K562 (cell line): Measurements from ENCODE around the gene ANKRD13D. TPM values are rescaled to one million over a fixed set of nuclear protein-coding genes. Genes with fewer than 3 reads are reported as not detected.
A peak's percentile ranks its signal among the peaks of the same experiment; 100 is the strongest.

ENCODE experiments used
- ATAC-seq: fragments of 200-7000 bp; cut with Tn5 transposase; 3 replicates; pipeline ENCODE4 v1.9.1; 2020; ENCODE audit warnings: moderate library complexity
- BruUV-seq: library from RNA; stranded (reverse); fragments of 400-500 nt; replicated peaks from 2 replicates; lab custom pipeline; 2021; lab: Mats Ljungman, UMichigan
- CTCF ChIA-PET: fragments of 300-600 bp; formaldehyde crosslinking; extraction: SDS; loops from one replicate; lab custom pipeline; 2021; ENCODE audit warnings: low intra/inter-chr PET ratio; lab: Yijun Ruan, JAX
- POLR2A ChIA-PET: fragments of 300-600, 350-650 bp; sonication (Branson Sonifier 250); formaldehyde crosslinking; extraction: SDS; loops from one replicate; lab custom pipeline; 2021; ENCODE audit warnings: antibody characterized with exemption, inconsistent platforms; lab: Yijun Ruan, JAX
- DNase-seq, 4 experiments: peaks; one replicate each; pipeline versions ENCODE4 v3.0.0 to v3.0.0-alpha.2; 2011 to 2018; ENCODE audit warnings: low spot score in 3 of 4, mixed read lengths in 3 of 4; ENCODE audit errors: extremely low read depth in 1 of 4
- FAIRE-seq: peaks from 2 replicates; lab custom pipeline; 2011; peaks lifted over from hg19 to GRCh38; lab: Jason Lieb, UNC
- H2AFZ ChIP-seq: 2 replicates; pipeline ENCODE4 v1.6.0; 2011; ENCODE audit warnings: low read depth, low read length, control low read depth, inconsistent platforms
- H3K27ac ChIP-seq: fragments of 200-600 bp; 3 replicates; pipeline ENCODE4 v1.8.0; 2011; ENCODE audit warnings: low read depth, mild to moderate bottlenecking, control low read depth, inconsistent platforms, low read length, moderate library complexity, mixed read lengths; ENCODE audit errors: extremely low read depth
- H3K27me3 ChIP-seq, 2 experiments: fragments of 300-600 bp in 1 of 2; 2 replicates in 1 of 2; 3 replicates in 1 of 2; pipeline versions ENCODE4 v1.6.0 to v1.8.0; 2011; ENCODE audit warnings: inconsistent platforms in 2 of 2, low read length in 2 of 2, mild to moderate bottlenecking in 1 of 2, mixed read lengths in 1 of 2, moderate library complexity in 1 of 2; ENCODE audit not compliant: control insufficient read depth in 2 of 2, insufficient read depth in 2 of 2
- H3K36me3 ChIP-seq: fragments of 300-600 bp; 3 replicates; pipeline ENCODE4 v1.8.0; 2011; ENCODE audit warnings: mild to moderate bottlenecking, low read length, inconsistent platforms; ENCODE audit not compliant: control insufficient read depth, insufficient read depth
- H3K4me1 ChIP-seq, 2 experiments: fragments of 200-600 bp in 1 of 2; replicated peaks in 1 of 2; 2 replicates in 1 of 2; 3 replicates in 1 of 2; pipeline versions ENCODE4 v1.5.1 to v1.8.0; 2011; ENCODE audit warnings: inconsistent platforms in 2 of 2, low read length in 2 of 2, mild to moderate bottlenecking in 1 of 2, mixed read lengths in 1 of 2, moderate library complexity in 1 of 2; ENCODE audit not compliant: control insufficient read depth in 2 of 2, insufficient read depth in 2 of 2
- H3K4me2 ChIP-seq: 2 replicates; pipeline ENCODE4 v1.6.1; 2011; ENCODE audit warnings: low read length, control low read depth, inconsistent platforms, mixed read lengths; ENCODE audit not compliant: insufficient read depth
- H3K4me3 ChIP-seq: fragments of 200-600 bp; sonication (generic), shearing (Covaris generic); 2 replicates; pipeline ENCODE4 v1.5.1; 2016; ENCODE audit warnings: control low read depth, inconsistent platforms
- H3K79me2 ChIP-seq: fragments of 200-600 bp; 3 replicates; pipeline ENCODE4 v1.8.0; 2011; ENCODE audit warnings: low read length, inconsistent platforms; ENCODE audit not compliant: control insufficient read depth, insufficient read depth
- H3K9ac ChIP-seq, 2 experiments: 2 replicates each; pipeline versions ENCODE4 v1.6.0 to v1.6.1; 2011; ENCODE audit warnings: low read depth in 2 of 2, low read length in 2 of 2, control low read depth in 1 of 2, inconsistent platforms in 1 of 2, mild to moderate bottlenecking in 1 of 2, mixed read lengths in 1 of 2; ENCODE audit not compliant: insufficient read depth in 1 of 2
- H3K9me1 ChIP-seq: one replicate; pipeline ENCODE4 v1.6.0; 2011; ENCODE audit warnings: inconsistent platforms, mild to moderate bottlenecking, low read length, moderate library complexity; ENCODE audit not compliant: control insufficient read depth, insufficient read depth
- H3K9me3 ChIP-seq: replicated peaks from 2 replicates; pipeline ENCODE4 v1.5.1; 2011; ENCODE audit warnings: low read depth, low read length, inconsistent platforms; ENCODE audit not compliant: control insufficient read depth, insufficient read depth
- H4K20me1 ChIP-seq: replicated peaks from 2 replicates; pipeline ENCODE4 v1.6.1; 2011; ENCODE audit warnings: low read length, inconsistent platforms, mixed read lengths; ENCODE audit not compliant: control insufficient read depth, insufficient read depth
- FOXK2 ChIP-seq, 2 experiments: fragments of 450-650 bp; IDR thresholded peaks in 1 of 2; conservative IDR thresholded peaks in 1 of 2; 2 replicates each; pipeline ENCODE4 v1.6.1; 2016; ENCODE audit warnings: low read depth in 2 of 2, mild to moderate bottlenecking in 1 of 2
- HNRNPUL1 ChIP-seq: fragments of 200-400 bp; formaldehyde crosslinking; IDR thresholded peaks from 2 replicates; pipeline ENCODE4 v1.6.1; 2017; ENCODE audit warnings: low read length
- IFI16 ChIP-seq: fragments of 250-450 bp; sonication (Bioruptor Pico); IDR thresholded peaks from 2 replicates; pipeline ENCODE4 v2.1.2; 2022; ENCODE audit warnings: mild to moderate bottlenecking, inconsistent platforms
- MCM7 ChIP-seq, 2 experiments: fragments of 450-650 bp; IDR thresholded peaks; 2 replicates each; pipeline ENCODE4 v1.6.1; 2016 to 2018
- MED1 ChIP-seq: sonication (generic); formaldehyde crosslinking; IDR thresholded peaks from 2 replicates; pipeline ENCODE4 v1.8.1; 2023; ENCODE audit warnings: missing genetic modification reagents, borderline replicate concordance
- POLR2G ChIP-seq: fragments of 200-400 bp; formaldehyde crosslinking; IDR thresholded peaks from 2 replicates; pipeline ENCODE4 v1.6.1; 2017; ENCODE audit warnings: low read depth, mild to moderate bottlenecking, antibody characterized with exemption, low read length, moderate library complexity
- RBFOX2 ChIP-seq: fragments of 200-400 bp; formaldehyde crosslinking; IDR thresholded peaks from 2 replicates; pipeline ENCODE4 v1.6.1; 2017; ENCODE audit warnings: low read depth, mild to moderate bottlenecking, low read length, moderate library complexity
- TFAM ChIP-seq: fragments of 250-450 bp; sonication (Bioruptor Pico); conservative IDR thresholded peaks from 2 replicates; pipeline ENCODE4 v1.5.0; 2021; ENCODE audit warnings: mild to moderate bottlenecking, moderate library complexity
- WGBS: fragments of 100-300 bp; shearing (Covaris generic); methylation state at CpG from one replicate; pipeline ENCODE4 v1.1.6; 2016; ENCODE audit warnings: low coverage, mixed read lengths; ENCODE audit not compliant: insufficient coverage; ENCODE audit errors: missing lambda C conversion rate; 5-methylcytosine and 5-hydroxymethylcytosine counted together
- in situ Hi-C: fragments of 300-500 bp; cut with MboI; formaldehyde crosslinking; loops from 4 replicates; pipeline ENCODE4 v1.15.0; 2018; ENCODE audit warnings: inconsistent platforms, mixed read lengths
- intact Hi-C: fragments of 100-400 bp; cut with micrococcal nuclease; formaldehyde crosslinking; loops from 2 replicates; pipeline ENCODE4 v1.14.2; 2022
- polyA plus RNA-seq, 8 experiments: library from polyadenylated mRNA; depleted of rRNA in 4 of 8; stranded (reverse) in 5 of 8; unstranded in 3 of 8; fragments of >200 nt; fragmentation: Nextera tagmentation in 2 of 8; fragmentation: Illumina TruSeq in 1 of 8; extraction: Ambion mirVana in 2 of 8; extraction: Trizol in 1 of 8; gene quantifications; 2 replicates each; pipeline versions ENCODE4 v1.2.1 to v1.2.3, GENCODE V29; 2011 to 2014; ENCODE audit warnings: inconsistent platforms in 1 of 8, missing spikeins in 1 of 8
- total RNA-seq, 7 experiments: library from RNA; depleted of rRNA in 6 of 7; stranded (reverse); fragments of >200 nt in 6 of 7; fragmentation: Illumina TruSeq in 2 of 7; extraction: Trizol in 2 of 7; gene quantifications; 2 replicates each; pipeline versions ENCODE4 v1.2.1 to v1.2.3, GENCODE V29; 2011 to 2021; ENCODE audit warnings: low replicate concordance in 1 of 7
- TF ChIP-seq, protein P1 (sequence below), 3 experiments: fragments of 200-800 bp in 1 of 3; fragments of 250-450 bp in 1 of 3; fragments of 450-650 bp in 1 of 3; sonication (Bioruptor Pico) in 1 of 3; sonication (Bioruptor generic) in 1 of 3; formaldehyde crosslinking in 1 of 3; IDR thresholded peaks; 2 replicates each; pipeline versions ENCODE4 v1.6.1 to v1.8.0; 2016 to 2022; ENCODE audit warnings: mild to moderate bottlenecking in 2 of 3, missing genetic modification characterization in 2 of 3, missing compliant biosample characterization in 1 of 3, moderate library complexity in 1 of 3
- TF ChIP-seq, protein P2 (sequence below): sonication (generic); formaldehyde crosslinking; IDR thresholded peaks from 2 replicates; pipeline ENCODE4 v1.8.1; 2023; ENCODE audit warnings: mild to moderate bottlenecking, missing genetic modification reagents

Gene ANKRD13D
- total and polyA plus RNA-seq, 9 of the 15 experiments (the other 6 are each of a cell fraction or from before 2014, with no cell fraction given) = 0.94 to 40.9 (median 22.4) TPM

DNA sequence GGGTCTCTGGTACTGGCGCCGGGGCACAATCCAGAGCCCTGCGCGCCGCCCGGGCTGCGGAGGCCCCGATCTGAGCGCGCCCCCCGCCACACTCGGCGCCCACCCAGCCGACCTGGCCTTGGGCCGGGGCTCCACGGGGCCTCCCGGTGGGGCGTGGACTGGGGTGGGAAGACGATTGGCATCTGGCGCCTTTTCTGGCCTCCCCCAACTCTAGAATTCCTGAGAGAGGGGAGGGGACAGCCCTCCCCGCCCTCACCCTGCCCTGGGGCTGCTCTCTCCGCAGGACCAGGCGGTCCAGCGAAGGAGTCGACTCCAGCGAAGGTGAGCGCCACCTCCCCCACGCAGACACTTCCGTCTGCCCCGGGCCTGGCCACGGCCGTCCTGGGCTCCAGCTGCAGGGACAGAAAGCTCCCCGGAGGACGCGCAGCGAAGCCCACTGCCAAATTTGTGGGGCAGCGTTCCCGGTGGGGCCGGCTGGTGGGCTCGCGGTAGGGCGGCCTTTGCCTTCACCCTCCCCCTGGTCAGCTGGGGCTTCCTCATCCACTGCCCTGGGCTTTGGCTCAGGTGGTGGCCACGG, 14.8 kb downstream of the ANKRD13D start:
- Histone ChIP-seq H3K4me1 (peaks cover 0 to 47% of the 10 kb centered on the region in 2 experiments; a peak in 2 of 5 replicates), H3K4me3 (no peak overlapping the region), H3K9ac (no peak overlapping the region), H3K9me3 (no peaks in the 10 kb centered on the region), H3K27ac (no peak overlapping the region), H3K27me3 (no peaks in the 10 kb centered on the region), H4K20me1 (no peaks in the 10 kb centered on the region), H3K79me2 (no peaks in the 10 kb centered on the region), H3K9me1 (no peaks in the 10 kb centered on the region), H3K4me2 (no peak overlapping the region), H2AFZ (no peak overlapping the region), H3K36me3 (peaks cover 32% of the 10 kb centered on the region; the same call in 2 of the 3 replicates)
- TF ChIP-seq RBFOX2 (0 out of 2 replicates have a peak, but pooled peaks have one; percentile 34), FOXK2 (conservative IDR thresholded peaks at IDR 0.05 in 1 of 2, IDR thresholded peaks at IDR 0.05 in 1 of 2; ENCODE audit: low read depth in 2 of 2) (no peak), MCM7 (IDR thresholded peaks at IDR 0.05) (no peak), IFI16 (CRISPR knock-in tag) (no peak), TFAM (CRISPR knock-in tag) (no peak), POLR2G (peak; percentile 21), HNRNPUL1 (no peak), MED1 (CRISPR knock-in tag) (no peak)
- TF ChIP-seq, protein P1, sequence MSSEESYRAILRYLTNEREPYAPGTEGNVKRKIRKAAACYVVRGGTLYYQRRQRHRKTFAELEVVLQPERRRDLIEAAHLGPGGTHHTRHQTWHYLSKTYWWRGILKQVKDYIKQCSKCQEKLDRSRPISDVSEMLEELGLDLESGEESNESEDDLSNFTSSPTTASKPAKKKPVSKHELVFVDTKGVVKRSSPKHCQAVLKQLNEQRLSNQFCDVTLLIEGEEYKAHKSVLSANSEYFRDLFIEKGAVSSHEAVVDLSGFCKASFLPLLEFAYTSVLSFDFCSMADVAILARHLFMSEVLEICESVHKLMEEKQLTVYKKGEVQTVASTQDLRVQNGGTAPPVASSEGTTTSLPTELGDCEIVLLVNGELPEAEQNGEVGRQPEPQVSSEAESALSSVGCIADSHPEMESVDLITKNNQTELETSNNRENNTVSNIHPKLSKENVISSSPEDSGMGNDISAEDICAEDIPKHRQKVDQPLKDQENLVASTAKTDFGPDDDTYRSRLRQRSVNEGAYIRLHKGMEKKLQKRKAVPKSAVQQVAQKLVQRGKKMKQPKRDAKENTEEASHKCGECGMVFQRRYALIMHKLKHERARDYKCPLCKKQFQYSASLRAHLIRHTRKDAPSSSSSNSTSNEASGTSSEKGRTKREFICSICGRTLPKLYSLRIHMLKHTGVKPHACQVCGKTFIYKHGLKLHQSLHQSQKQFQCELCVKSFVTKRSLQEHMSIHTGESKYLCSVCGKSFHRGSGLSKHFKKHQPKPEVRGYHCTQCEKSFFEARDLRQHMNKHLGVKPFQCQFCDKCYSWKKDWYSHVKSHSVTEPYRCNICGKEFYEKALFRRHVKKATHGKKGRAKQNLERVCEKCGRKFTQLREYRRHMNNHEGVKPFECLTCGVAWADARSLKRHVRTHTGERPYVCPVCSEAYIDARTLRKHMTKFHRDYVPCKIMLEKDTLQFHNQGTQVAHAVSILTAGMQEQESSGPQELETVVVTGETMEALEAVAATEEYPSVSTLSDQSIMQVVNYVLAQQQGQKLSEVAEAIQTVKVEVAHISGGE (CRISPR knock-in tag; IDR thresholded peaks at IDR 0.05) = 0 out of 6 replicates have a peak, but pooled peaks of 1 of the 3 experiments have one; percentile 37
- TF ChIP-seq, protein P2, sequence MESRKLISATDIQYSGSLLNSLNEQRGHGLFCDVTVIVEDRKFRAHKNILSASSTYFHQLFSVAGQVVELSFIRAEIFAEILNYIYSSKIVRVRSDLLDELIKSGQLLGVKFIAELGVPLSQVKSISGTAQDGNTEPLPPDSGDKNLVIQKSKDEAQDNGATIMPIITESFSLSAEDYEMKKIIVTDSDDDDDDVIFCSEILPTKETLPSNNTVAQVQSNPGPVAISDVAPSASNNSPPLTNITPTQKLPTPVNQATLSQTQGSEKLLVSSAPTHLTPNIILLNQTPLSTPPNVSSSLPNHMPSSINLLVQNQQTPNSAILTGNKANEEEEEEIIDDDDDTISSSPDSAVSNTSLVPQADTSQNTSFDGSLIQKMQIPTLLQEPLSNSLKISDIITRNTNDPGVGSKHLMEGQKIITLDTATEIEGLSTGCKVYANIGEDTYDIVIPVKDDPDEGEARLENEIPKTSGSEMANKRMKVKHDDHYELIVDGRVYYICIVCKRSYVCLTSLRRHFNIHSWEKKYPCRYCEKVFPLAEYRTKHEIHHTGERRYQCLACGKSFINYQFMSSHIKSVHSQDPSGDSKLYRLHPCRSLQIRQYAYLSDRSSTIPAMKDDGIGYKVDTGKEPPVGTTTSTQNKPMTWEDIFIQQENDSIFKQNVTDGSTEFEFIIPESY (CRISPR knock-in tag) = peak; percentile 91
- CTCF ChIA-PET = no interaction called here
- no TSS peak for BruUV-seq
- POLR2A ChIA-PET = interaction anchor here (0.6 to 0.8 kb wide), 2 partner anchors 10 to 25 kb away, joined by 4 to 5 read pairs; no protein-coding TSS in a partner anchor
- peak; percentile 27; the same call in 1 of the 3 replicates for ATAC-seq
- intact Hi-C loops (no loop called here), in situ Hi-C loops (no loop called here)
- peak in 1 of 4 experiments; percentile 9 for DNase-seq
- 66% methylated on average over 27 of the region's 43 CpGs for WGBS
- no peak for FAIRE-seq
